ENCODE results near the gene PPP1R7.

PPP1R7 gene

DNA sequence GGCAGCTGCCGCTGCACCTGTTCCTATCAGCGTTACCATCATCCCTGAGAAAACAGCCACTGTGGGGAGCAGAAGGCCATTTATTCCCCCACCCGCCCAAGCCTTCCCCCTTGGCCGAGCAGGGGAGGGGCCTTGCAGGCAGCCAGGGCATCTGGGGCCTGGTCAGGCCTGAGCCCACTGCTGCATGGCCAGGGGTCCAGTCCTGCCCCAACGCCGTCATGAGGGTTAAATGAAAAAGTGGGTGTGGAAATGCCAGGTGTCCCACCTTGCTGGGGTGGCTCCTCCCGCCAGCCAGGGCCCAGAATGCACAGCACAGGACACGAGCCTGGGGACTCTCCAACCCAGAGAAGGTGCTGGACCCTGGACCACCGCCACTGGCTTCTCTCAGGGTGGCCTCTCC lies 52.4 kb downstream of the PPP1R7 start:
- no peak overlapping the region for H3K4me3 Mint-ChIP-seq
- no peaks in the 10 kb centered on the region for H3K9me3 Mint-ChIP-seq
- no peaks in the 10 kb centered on the region for H3K36me3 Mint-ChIP-seq (ENCODE audit: low read depth)
- peaks cover 5% of the 10 kb centered on the region for H3K4me1 Mint-ChIP-seq
- H3K27me3 Mint-ChIP-seq (ENCODE audit: low read depth), result no peaks in the 10 kb centered on the region
- no peak overlapping the region for H3K27ac Mint-ChIP-seq
- TF ChIP-seq, protein P1, sequence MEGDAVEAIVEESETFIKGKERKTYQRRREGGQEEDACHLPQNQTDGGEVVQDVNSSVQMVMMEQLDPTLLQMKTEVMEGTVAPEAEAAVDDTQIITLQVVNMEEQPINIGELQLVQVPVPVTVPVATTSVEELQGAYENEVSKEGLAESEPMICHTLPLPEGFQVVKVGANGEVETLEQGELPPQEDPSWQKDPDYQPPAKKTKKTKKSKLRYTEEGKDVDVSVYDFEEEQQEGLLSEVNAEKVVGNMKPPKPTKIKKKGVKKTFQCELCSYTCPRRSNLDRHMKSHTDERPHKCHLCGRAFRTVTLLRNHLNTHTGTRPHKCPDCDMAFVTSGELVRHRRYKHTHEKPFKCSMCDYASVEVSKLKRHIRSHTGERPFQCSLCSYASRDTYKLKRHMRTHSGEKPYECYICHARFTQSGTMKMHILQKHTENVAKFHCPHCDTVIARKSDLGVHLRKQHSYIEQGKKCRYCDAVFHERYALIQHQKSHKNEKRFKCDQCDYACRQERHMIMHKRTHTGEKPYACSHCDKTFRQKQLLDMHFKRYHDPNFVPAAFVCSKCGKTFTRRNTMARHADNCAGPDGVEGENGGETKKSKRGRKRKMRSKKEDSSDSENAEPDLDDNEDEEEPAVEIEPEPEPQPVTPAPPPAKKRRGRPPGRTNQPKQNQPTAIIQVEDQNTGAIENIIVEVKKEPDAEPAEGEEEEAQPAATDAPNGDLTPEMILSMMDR (IDR thresholded peaks at IDR 0.05; ENCODE audit: unreplicated experiment in 3 of 3), result no peak

DNA sequence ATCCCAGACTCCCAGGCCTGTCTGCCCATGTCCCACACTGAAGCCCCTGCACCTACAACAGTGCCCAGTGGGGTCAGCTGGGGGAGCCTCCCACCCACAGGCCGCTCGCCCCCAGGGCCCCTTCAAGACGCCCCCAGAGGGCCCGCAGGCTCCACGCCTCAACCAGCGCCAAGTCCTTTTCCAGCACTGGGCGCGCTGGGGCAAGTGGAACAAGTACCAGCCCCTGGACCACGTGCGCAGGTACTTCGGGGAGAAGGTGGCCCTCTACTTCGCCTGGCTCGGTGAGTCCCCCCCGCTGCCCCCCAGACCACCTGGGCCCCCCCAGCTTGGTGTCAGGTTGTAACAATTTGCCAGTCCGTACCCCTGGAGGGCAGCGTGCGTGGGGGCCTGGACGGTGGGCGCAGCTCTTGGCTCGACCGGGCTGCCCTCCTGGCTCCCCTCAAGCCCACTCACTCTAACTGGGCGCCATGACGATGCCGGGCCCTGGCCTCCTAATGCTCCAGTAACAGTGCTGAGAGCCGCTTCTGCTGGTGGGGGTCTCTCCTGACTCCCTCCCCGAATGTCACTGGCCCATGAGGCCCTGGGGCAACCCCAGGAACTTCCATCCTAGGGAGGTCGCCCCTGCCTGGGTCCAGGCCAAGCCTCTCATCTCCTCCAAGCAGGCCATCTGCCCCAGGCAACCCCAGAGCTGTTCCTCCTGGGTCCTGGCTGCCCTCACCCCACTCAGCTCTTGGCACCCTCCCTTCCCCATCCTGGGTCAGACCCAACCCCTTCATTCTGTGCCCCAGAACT lies 53.1 kb downstream of the PPP1R7 start:
- no peaks in the 10 kb centered on the region for H3K36me3 Mint-ChIP-seq (ENCODE audit: low read depth)
- no peaks in the 10 kb centered on the region for H3K9me3 Mint-ChIP-seq
- H3K27me3 Mint-ChIP-seq (ENCODE audit: low read depth), result peaks cover under 1% of the 10 kb centered on the region
- H3K4me3 Mint-ChIP-seq, result no peak overlapping the region
- TF ChIP-seq, protein P1 (IDR thresholded peaks at IDR 0.05; ENCODE audit: unreplicated experiment in 3 of 3), result no peak
- peaks cover 5% of the 10 kb centered on the region for H3K4me1 Mint-ChIP-seq
- no peak overlapping the region for H3K27ac Mint-ChIP-seq

GRCh38 chr2:241204010-241204384 lies 53.7 kb downstream of the PPP1R7 start:
- H3K4me3 Mint-ChIP-seq, result no peak overlapping the region
- peaks cover 3% of the 10 kb centered on the region for H3K27me3 Mint-ChIP-seq (ENCODE audit: low read depth)
- no peaks in the 10 kb centered on the region for H3K36me3 Mint-ChIP-seq (ENCODE audit: low read depth)
- TF ChIP-seq, protein P1 (IDR thresholded peaks at IDR 0.05; ENCODE audit: unreplicated experiment in 3 of 3), result no peak
- H3K9me3 Mint-ChIP-seq, result no peaks in the 10 kb centered on the region
- no peak overlapping the region for H3K27ac Mint-ChIP-seq
- peaks cover 1% of the 10 kb centered on the region for H3K4me1 Mint-ChIP-seq

- H3K27me3 Mint-ChIP-seq (ENCODE audit: low read depth), result peaks cover 3% of the 10 kb centered on the region
- H3K27ac Mint-ChIP-seq, result no peak overlapping the region
- TF ChIP-seq, protein P1 (IDR thresholded peaks at IDR 0.05; ENCODE audit: unreplicated experiment in 3 of 3), result no peak
- no peaks in the 10 kb centered on the region for H3K4me1 Mint-ChIP-seq
- H3K36me3 Mint-ChIP-seq (ENCODE audit: low read depth), result no peaks in the 10 kb centered on the region
- no peaks in the 10 kb centered on the region for H3K9me3 Mint-ChIP-seq
- H3K4me3 Mint-ChIP-seq, result no peak overlapping the region
These were observed 54.2 kb downstream of the PPP1R7 start for GRCh38 chr2:241204490-241204889.

DNA sequence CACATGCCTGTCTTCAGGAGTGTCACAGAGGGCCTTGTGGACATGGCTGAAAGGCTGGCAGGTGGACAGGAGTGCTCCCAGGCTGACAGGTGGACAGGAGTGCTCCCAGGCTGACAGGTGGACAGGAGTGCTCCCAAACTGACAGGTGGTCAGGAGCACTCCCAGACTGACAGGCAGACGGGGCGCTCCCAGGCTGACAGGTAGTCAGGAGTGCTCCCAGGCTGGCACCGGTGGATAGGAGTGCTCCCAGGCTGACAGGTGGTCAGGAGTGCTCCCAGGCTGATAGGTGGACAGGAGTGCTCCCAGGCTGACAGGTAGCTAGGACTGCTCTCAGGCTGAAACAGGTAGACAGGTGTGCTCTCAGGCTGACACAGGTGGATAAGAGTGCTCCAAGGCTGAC lies 54.8 kb downstream of the PPP1R7 start:
- Mint-ChIP-seq H3K9me3 (no peaks in the 10 kb centered on the region), H3K36me3 (ENCODE audit: low read depth) (no peaks in the 10 kb centered on the region), H3K27me3 (ENCODE audit: low read depth) (peaks cover 3% of the 10 kb centered on the region), H3K27ac (no peak overlapping the region), H3K4me3 (no peak overlapping the region), H3K4me1 (no peaks in the 10 kb centered on the region)
- TF ChIP-seq, protein P1 (IDR thresholded peaks at IDR 0.05; ENCODE audit: unreplicated experiment in 3 of 3), result no peak

DNA sequence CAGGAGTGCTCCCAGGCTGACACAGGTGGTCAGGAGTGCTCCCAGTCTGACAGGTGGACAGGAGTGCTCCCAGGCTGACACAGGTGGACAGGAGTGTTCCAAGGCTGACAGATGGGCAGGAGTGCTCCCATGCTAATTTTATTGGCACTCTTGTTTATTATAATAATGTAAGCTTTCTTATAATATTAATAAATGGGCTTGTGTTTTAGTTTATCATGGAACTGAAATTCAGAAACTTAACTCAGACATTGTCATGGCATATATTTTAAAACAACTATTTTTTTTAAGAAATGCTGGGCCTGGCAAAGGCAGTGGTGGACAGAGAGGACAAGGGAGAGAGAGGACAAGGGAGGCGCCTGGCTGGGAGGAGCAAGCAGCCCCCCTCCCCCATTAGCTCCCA lies 56.9 kb downstream of the PPP1R7 start:
- no peak overlapping the region for H3K27ac Mint-ChIP-seq
- H3K9me3 Mint-ChIP-seq, result no peaks in the 10 kb centered on the region
- H3K4me1 Mint-ChIP-seq, result no peaks in the 10 kb centered on the region
- H3K27me3 Mint-ChIP-seq (ENCODE audit: low read depth), result peaks cover 10% of the 10 kb centered on the region
- no peak overlapping the region for H3K4me3 Mint-ChIP-seq
- TF ChIP-seq, protein P1 (IDR thresholded peaks at IDR 0.05; ENCODE audit: unreplicated experiment in 3 of 3), result no peak
- no peaks in the 10 kb centered on the region for H3K36me3 Mint-ChIP-seq (ENCODE audit: low read depth)

Data from nephron (organoid).